HG02610 (cell line): ENCODE measurements around the gene TUBA3C.

Source experiments
- ATAC-seq: cut with Tn5 transposase; IDR thresholded peaks from one replicate; pipeline ENCODE4 v1.9.1; 2021; ENCODE audit warnings: mild to moderate bottlenecking, moderate library complexity; ENCODE audit not compliant: unreplicated experiment

Gene TUBA3C

GRCh38 chr13:19169496-19169895 lies 12.1 kb downstream of the TUBA3C start:
- no peak for ATAC-seq

GRCh38 chr13:19161308-19161707 lies 20.3 kb downstream of the TUBA3C start:
- no peak for ATAC-seq

GRCh38 chr13:19159761-19160420 lies 21.7 kb downstream of the TUBA3C start:
- ATAC-seq = no peak

- ATAC-seq = no peak
Observed at GRCh38 chr13:19159181-19159580, 22.4 kb downstream of the TUBA3C start.

- ATAC-seq = no peak
Observed at GRCh38 chr13:19158526-19159174, 23.0 kb downstream of the TUBA3C start.

- ATAC-seq = no peak
Observed at GRCh38 chr13:19158006-19158405, 23.6 kb downstream of the TUBA3C start.

- ATAC-seq = no peak
Observed at GRCh38 chr13:19157461-19157860, 24.2 kb downstream of the TUBA3C start.

GRCh38 chr13:19156013-19156825 lies 25.4 kb downstream of the TUBA3C start:
- no peak for ATAC-seq

- no peak for ATAC-seq
Observed at GRCh38 chr13:19155321-19155861, 26.2 kb downstream of the TUBA3C start.

- no peak for ATAC-seq
Observed at GRCh38 chr13:19154843-19155242, 26.8 kb downstream of the TUBA3C start.

GRCh38 chr13:19153782-19154450 lies 27.7 kb downstream of the TUBA3C start:
- no peak for ATAC-seq

GRCh38 chr13:19152403-19152802 lies 29.2 kb downstream of the TUBA3C start:
- ATAC-seq = no peak

GRCh38 chr13:19151581-19152263 lies 29.9 kb downstream of the TUBA3C start:
- no peak for ATAC-seq

GRCh38 chr13:19150712-19151228 lies 30.9 kb downstream of the TUBA3C start:
- ATAC-seq = no peak

- ATAC-seq = no peak
Observed at GRCh38 chr13:19150226-19150625, 31.4 kb downstream of the TUBA3C start.

- no peak for ATAC-seq
Observed at GRCh38 chr13:19148561-19148960, 33.1 kb downstream of the TUBA3C start.
